GM18870 (cell line): Measurements from ENCODE around the gene APCDD1.
A peak's percentile ranks its signal among the peaks of the same experiment; 100 is the strongest.
"Not testable (repeated sequence)": the region's sequence is repeated elsewhere in the genome, so short reads cannot be mapped to it uniquely, and the experiment has no call there.

Source experiments
- ATAC-seq: cut with Tn5 transposase; IDR thresholded peaks from one replicate; pipeline ENCODE4 v1.9.1; 2021; ENCODE audit warnings: moderate library complexity; ENCODE audit not compliant: unreplicated experiment

The APCDD1 gene

GRCh38 chr18:10487154-10487553 lies 32.7 kb downstream of the APCDD1 start:
- no peak for ATAC-seq

DNA sequence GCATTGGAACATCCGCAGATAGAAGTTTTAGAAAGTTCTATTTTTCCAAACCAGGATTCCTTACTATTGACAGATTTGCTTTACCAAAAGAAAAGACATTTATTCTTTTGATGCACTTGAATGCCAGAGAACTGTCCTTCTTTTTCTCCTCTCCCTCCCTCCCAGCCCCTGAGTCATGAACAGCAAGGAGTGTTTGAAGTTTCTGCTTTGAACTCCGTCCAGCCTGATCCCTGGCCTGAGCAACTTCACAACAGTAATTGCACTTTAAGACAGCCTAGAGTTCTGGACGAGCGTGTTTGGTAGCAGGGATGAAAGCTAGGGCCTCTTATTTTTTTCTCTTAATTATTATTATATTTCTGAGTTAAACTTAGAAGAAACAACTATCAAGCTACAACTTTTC lies 33.6 kb downstream of the APCDD1 start:
- no peak for ATAC-seq

DNA sequence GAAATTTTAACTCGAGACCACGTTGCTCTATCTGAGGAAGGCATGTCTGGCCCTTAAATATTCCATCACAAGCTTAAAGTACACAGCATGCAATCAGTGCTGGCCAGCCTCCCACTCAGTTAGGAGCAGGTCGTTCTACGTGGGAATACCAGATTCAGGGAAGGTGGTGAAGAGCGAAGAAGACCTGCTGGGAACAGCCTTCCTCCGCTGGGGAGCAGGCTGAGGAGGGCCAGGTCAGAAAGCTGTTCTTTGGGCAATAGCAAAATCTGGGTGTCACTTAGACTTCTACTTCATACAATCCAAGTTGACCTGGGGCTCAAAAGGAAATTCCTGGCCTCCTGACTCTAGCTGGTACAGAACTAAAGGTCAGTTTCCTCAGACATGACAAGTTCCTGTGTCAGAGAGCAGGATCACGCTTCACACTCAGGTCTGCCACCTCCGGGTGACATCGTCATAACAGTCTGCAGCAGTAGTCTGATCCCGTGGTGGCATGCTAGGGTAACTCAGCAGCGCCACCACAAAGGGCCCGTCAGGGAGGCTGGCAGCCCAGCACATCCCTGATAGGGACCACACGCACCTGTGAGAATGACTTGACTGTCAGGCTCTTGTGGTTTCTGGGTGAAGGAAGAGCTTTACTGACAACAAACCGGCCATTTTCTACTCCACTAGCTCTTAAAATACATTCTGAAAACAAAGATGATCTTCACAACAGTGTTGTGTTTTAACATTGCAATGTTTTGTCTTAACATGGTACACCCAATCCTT lies 36.1 kb downstream of the APCDD1 start:
- peak; percentile 92 for ATAC-seq

GRCh38 chr18:10495936-10496335 lies 41.5 kb downstream of the APCDD1 start:
- no peak for ATAC-seq

GRCh38 chr18:10497206-10497749 lies 42.8 kb downstream of the APCDD1 start:
- ATAC-seq = no peak

- ATAC-seq = no peak
Measured at GRCh38 chr18:10499230-10499629, 44.8 kb downstream of the APCDD1 start.

GRCh38 chr18:10500038-10500437 lies 45.6 kb downstream of the APCDD1 start:
- ATAC-seq = no peak

DNA sequence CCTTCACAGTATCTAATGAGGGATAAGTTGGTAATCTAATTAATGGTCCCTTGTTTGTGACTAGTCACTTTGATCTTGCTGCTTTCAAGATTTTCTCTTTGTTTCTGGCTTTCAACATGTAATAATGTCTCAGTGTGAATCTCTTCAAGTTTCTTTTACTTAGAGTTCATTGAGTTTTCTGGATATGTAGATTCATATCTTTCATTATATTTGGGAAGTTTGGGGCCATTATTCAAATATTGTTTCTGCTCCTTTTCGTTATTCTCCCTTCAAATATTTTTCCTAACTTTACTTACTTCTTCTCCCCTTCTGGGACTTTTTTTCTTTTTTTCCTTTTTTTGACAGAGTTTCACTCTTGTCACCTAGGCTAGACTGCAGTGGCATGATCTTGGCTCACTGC lies 50.3 kb downstream of the APCDD1 start:
- ATAC-seq = no peak

- not testable (repeated sequence) for ATAC-seq
Measured at GRCh38 chr18:10505892-10506291, 51.5 kb downstream of the APCDD1 start.

DNA sequence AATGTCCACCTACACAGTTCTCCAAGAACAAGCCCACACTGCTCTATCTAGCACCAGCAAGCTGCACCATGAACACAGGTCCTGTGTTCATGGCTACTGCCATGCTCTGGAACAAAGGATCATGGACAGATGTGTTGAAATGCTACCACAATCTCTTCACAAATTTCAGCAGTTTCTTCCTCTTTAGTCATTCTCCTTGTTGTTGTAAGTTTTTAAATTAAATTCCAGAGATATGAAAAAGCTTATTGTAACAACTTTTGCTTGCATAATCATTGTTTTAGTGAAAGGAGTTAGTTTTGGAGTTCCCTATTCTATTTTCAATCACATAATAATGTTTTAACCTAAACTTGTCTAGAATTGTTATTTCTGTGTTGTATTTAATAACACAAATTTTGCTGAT lies 54.2 kb downstream of the APCDD1 start:
- ATAC-seq = no peak

DNA sequence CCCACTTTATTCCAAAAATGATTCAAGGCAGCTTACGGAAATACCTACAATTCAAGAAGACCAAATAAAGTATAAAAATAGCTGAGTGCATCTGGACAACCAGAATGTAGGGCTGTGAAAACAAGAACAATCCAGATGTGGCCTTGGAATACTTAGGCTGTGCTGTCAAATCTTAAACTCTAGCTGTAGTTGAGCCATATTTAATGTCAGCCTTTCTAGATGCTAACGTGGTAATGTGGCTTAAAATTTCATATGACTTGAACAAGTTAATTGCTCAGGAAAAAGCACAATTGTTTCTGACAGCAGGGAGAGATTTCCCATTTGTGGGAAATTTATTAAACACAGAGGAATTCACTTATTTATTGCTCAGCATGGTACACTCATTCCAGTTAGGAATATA lies 56.8 kb downstream of the APCDD1 start:
- no peak for ATAC-seq

- no peak for ATAC-seq
Measured at GRCh38 chr18:10514082-10514481, 59.6 kb downstream of the APCDD1 start.

- no peak for ATAC-seq
Measured at GRCh38 chr18:10514601-10515000, 60.2 kb downstream of the APCDD1 start.

DNA sequence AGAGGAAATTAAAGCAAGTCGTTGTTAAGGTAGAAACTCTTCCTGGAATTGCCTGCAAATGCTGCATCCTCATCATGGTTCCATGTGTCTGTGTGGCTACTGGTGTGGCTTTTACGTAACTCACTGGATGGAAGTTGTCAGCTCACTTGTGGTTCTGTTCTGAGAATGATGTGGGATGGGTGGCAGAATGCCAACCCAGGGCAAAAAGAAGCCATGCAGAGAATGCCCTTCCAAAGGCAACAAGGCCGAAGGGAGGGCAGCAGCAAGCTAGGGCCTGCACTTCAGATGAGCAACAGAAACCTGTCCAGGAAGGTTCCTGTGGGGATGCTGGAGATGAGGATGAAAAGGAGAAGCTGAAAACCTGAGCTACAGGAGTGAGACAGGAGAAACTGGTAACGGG lies 61.0 kb downstream of the APCDD1 start:
- no peak for ATAC-seq

GRCh38 chr18:10516078-10516477 lies 61.6 kb downstream of the APCDD1 start:
- no peak for ATAC-seq

GRCh38 chr18:10518595-10519255 lies 64.3 kb downstream of the APCDD1 start:
- ATAC-seq = no peak

GRCh38 chr18:10519366-10519765 lies 64.9 kb downstream of the APCDD1 start:
- no peak for ATAC-seq

DNA sequence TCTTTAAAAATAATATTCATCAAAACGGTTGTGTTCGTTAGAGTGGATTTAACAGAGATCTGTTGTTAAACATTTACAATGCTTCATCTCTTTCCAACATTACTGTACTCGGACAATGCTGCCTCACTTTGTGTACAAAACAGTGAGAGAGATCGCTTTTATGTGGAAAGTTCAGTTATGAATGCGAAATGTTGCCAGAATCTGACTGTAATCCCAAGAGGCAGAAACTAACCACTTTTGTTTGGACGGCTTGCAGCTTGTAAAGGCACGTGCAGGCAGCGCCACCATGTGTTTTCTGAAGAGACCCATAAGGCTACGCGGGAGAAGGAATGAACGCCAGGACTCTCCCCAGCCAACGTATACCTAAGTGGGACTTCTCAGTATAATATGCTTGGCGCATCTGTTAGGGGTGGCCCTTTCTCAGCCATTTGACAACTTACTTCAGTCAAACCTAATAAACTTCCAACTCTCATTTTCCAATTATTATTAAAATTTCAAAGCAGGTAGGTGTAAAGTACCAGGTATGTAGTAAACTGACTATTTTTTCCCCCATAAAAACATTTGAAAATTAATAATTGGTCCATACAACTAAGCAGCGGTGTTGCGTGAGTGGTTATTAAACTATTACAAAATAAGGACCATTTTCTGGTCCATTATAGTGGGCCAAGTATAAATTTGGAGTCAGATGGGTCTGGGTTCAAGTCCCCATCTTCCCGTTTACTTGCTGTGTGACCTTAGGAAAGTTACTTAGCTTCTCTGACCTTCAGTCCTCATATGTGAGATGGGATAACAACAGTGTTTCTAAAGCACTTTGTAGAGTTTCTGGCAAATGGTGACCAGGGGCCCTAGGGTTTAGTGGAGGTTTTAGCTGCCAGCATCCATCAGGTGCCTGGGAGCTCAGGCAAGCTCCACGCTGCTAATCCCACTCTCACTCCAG lies 65.8 kb downstream of the APCDD1 start:
- ATAC-seq = peak; percentile 62

GRCh38 chr18:10521566-10521965 lies 67.1 kb downstream of the APCDD1 start:
- no peak for ATAC-seq

DNA sequence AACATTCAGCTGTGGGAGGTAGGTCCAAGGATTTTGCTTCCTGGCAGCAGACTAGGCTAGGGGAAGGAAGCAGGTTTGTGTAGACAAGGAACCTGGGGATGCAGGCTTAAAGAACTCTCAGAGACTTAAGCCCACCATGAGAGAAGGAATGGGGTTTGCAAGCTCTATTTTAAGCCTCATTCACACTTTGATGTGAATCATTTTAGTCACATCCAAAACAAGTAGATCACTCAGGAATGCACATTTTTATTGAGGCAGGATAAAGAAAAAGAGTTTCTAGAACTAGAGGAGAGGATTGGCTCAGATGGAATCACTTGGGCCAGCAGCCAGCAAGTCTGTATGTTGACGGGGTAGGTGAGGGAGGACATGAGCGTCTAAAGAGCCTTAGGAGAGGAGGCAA lies 68.1 kb downstream of the APCDD1 start:
- no peak for ATAC-seq

DNA sequence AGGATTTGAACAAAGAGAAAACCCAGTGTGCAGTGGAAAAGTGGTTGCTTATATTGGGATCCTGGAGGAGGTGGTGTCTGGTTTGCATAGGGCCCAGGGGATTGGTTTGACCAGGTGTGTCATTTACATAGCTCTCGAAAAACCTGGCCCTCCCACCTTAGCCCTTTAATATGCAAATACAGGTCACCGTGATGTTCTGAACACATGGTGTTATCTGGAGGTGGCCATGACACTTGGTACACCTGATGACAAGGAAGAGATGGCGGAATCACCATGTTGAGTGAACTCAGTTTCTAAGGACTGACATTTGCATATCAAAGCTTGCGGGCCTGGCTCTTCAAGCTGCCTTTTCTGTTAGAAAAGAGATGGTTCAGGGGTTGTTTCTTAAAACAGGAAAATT lies 69.1 kb downstream of the APCDD1 start:
- ATAC-seq = no peak
